DND-41 (cell line): Measurements from ENCODE around the gene UCHL1.

Source experiments
- EZH2 ChIP-seq: IDR thresholded peaks from 3 replicates; pipeline ENCODE4 v1.6.1; 2012; ENCODE audit warnings: borderline replicate concordance, low read depth, mild to moderate bottlenecking, moderate library complexity, low read length, inconsistent platforms; ENCODE audit not compliant: severe bottlenecking
- TF ChIP-seq, protein P1 (sequence below): IDR thresholded peaks from 2 replicates; pipeline ENCODE4 v1.5.1; 2012; ENCODE audit warnings: borderline replicate concordance, low read length, moderate library complexity, mild to moderate bottlenecking; ENCODE audit not compliant: poor library complexity, severe bottlenecking; ENCODE audit errors: extremely low read depth

DNA sequence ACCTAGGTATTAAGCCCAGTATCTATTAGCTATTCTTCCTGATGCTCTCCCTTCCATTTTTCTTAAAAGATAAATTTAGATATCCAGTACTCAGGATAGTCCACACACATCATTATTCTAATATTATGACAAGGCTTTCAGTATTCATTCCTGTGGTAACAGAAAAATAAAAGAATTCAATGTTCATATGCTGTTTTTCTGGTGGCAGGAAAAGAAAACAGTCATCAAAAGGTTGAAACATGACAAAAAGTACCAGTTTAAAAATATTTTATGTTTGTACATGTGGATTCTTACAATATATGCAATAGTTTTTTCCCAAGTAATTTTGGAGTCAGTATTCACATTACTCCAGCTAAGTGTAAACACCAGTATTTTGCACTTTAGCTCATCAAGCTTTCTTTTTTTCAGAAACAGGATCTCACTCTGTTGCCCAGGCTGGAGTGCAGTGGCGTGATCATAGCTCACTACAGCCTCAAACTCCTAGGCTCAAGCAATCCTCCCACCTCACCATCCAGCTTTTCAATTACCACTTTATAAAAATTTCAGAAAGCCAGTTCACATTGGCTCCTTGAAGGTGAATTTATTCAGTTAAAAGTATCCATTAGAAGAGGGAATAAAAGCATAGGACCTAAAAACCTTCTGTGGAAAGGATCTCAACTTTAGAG is 44.6 kb upstream of the UCHL1 start:
- TF ChIP-seq, protein P1, sequence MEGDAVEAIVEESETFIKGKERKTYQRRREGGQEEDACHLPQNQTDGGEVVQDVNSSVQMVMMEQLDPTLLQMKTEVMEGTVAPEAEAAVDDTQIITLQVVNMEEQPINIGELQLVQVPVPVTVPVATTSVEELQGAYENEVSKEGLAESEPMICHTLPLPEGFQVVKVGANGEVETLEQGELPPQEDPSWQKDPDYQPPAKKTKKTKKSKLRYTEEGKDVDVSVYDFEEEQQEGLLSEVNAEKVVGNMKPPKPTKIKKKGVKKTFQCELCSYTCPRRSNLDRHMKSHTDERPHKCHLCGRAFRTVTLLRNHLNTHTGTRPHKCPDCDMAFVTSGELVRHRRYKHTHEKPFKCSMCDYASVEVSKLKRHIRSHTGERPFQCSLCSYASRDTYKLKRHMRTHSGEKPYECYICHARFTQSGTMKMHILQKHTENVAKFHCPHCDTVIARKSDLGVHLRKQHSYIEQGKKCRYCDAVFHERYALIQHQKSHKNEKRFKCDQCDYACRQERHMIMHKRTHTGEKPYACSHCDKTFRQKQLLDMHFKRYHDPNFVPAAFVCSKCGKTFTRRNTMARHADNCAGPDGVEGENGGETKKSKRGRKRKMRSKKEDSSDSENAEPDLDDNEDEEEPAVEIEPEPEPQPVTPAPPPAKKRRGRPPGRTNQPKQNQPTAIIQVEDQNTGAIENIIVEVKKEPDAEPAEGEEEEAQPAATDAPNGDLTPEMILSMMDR = no peak
- no peak for TF ChIP-seq EZH2
